ENCODE results near the gene SGCG.

SGCG gene

GRCh38 chr13:23330356-23330755 lies 149.6 kb downstream of the SGCG start:
- DNase-seq (ENCODE audit: low read depth), result no peak

DNA sequence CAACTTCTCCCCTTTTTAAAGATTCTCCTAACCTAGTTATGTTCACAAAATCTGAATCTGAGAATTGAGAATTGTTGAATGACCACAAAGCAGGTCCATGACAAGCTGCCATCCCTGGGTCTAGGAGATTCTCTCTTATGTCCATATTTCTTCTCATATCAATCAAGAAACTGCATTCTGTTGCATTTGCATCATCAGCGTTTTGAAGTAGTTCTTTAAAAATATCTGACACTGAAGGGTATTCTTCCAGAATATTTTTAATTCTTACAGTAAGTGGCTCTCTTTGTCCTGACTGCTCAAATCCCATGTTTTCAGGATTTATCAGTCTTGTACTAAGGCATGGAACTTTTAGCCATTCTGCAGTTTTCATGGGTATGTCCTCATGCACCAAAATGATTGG lies 158.4 kb downstream of the SGCG start:
- DNase-seq (ENCODE audit: low read depth), result no peak

DNA sequence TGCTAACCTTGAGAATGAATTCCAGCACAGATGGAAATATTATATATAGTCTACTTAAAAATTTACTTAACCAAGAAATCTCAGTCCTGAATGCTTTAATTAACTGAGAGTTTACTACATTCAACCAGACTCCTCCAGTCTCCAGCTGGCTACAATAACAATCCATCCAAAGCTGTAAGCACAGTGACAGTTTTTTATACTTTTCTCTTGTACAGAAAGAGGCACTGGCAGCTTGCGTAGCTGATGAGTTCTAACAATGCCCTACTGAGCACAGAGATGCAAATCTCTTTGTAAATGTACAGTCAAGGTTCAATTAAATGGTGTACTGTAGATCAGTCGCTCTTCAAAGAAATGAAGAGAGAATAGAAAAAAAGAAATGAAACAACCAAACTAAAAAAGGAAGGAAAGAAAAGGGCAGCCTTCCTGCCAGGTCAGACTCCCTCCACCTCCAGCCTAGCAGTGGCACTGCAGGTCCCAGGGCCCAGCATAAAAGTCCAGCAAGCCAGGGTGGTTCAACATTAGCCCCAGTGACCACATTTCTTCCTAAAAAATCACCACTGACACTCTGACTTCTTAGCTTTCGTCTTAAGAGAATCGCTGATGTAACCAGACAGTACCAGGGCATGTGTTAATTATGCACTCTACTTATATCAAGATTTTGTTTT lies 164.3 kb downstream of the SGCG start:
- DNase-seq (ENCODE audit: low read depth), result no peak

GRCh38 chr13:23347601-23348000 lies 166.8 kb downstream of the SGCG start:
- DNase-seq (ENCODE audit: low read depth), result no peak

DNA sequence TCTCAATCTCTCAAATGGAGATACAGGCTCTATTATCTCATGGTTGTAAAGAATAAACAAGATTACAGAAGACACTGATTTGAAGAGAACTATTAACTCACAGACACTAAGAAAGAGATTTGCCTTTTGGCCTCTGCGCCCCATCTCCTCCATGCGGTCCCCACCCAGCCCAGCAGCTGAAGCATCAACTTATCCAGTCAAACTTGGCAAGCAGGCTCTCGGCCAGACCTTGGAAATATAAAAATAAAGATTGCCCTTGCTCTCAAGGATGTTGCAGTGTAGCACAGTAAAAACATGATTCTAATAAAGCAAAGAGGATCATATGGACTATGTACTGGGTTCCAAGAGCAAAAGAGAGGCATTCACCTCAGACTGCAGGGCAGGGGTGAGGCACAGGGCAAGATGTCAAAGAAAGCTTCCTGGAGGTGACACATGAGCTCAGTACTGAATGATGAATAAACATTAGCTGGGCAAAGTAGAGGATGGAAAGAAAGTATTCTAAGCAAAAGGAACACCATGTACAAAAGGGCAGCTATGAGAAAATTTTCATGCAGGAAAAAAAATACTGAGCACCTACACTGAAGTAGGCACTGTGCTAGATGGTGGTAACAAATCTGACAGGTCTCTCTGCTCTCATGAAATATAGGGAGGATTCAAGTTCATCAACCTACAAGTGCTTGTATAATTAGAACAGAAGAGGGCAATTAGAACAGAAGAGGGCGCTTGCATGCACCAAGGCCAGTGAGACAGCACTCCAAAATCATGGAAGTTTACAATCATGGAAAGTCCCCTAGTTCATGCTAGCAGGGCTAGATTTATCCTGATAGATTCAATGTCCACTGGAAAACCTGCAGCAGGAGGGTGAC lies 167.7 kb downstream of the SGCG start:
- DNase-seq (ENCODE audit: low read depth), result no peak

GRCh38 chr13:23349161-23349897 lies 168.6 kb downstream of the SGCG start:
- no peak for DNase-seq (ENCODE audit: low read depth)

- DNase-seq (ENCODE audit: low read depth), result no peak
Observed at GRCh38 chr13:23350009-23350408, 169.2 kb downstream of the SGCG start.

DNA sequence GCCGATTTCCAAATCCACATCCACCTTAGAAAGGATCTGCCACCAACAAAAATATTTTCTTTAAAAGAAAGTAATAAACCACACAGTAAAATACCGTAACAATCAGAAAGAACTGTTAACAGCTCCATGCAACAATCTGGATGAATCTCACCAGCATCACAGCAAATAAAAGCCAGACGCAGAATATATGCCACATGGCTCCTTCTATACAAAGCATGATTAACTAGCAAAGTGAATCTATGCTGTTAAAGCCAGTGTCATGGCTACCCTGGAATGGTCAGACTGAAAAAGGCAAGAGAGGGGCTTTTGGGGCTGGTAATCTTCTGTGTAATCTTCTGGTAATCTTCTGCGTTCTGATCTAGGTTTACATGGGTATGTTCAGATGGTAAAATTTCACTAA lies 171.4 kb downstream of the SGCG start:
- no peak for DNase-seq (ENCODE audit: low read depth)

DNA sequence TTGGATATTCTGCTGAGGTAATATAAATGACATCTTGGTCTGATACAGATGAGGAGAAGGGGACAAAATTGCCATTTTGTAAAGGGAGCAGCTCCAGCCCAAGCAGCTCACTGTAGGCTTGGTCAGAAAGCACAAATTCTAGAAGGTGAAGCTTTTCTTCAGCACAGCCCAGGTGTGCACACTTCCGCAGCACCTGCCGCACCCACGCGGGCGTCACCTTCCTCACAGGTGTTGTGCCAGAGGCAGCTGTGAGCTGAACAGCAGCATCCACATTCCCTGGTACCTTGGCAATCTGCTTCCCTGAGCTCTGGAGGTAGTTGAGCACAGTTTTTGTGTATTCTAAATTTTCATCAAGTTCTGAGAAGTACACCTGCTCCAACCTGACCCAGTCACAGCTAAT lies 173.7 kb downstream of the SGCG start:
- DNase-seq (ENCODE audit: low read depth), result no peak

GRCh38 chr13:23356368-23356767 lies 175.6 kb downstream of the SGCG start:
- DNase-seq (ENCODE audit: low read depth), result no peak

- DNase-seq (ENCODE audit: low read depth), result no peak
Observed at GRCh38 chr13:23357349-23357748, 176.6 kb downstream of the SGCG start.

- no peak for DNase-seq (ENCODE audit: low read depth)
Observed at GRCh38 chr13:23359882-23360281, 179.1 kb downstream of the SGCG start.

DNA sequence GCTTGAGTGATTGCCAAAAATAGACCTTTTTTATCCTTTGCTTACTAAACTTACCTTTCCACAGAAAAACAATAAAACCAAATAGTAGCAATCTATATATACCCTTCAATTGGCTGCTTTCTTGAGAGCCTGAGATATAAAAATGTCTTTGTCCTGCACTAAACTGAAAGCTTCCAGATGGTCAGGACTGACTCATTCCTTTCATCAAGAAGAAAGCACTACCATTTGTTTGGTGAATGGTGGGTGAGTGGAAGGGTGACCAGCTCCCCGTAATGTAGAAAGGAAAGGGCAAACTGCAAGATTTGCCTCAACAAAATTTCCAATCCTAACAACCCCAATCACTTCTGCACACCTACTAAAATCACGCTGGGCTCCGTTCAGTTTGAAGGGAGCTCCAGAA lies 184.9 kb downstream of the SGCG start:
- DNase-seq (ENCODE audit: low read depth), result no peak

DNA sequence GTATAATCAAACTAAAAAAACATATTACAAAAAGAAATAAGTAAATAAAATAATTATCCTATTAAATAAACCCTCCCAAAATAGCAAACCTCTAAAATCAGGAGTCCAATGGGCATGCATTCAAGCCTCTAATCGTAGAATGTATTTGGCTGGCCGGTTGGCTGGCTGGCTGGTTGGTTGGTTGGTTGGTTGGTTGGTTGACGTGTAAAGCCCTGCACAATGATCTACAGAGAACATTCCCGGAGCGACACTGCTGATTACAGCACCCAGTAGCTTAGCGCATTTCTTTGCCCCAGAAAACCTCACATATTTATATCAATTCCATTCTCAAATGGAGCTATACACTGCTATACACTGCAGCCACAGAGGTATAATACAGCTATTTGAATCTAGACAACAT lies 187.1 kb downstream of the SGCG start:
- no peak for DNase-seq (ENCODE audit: low read depth)

DNA sequence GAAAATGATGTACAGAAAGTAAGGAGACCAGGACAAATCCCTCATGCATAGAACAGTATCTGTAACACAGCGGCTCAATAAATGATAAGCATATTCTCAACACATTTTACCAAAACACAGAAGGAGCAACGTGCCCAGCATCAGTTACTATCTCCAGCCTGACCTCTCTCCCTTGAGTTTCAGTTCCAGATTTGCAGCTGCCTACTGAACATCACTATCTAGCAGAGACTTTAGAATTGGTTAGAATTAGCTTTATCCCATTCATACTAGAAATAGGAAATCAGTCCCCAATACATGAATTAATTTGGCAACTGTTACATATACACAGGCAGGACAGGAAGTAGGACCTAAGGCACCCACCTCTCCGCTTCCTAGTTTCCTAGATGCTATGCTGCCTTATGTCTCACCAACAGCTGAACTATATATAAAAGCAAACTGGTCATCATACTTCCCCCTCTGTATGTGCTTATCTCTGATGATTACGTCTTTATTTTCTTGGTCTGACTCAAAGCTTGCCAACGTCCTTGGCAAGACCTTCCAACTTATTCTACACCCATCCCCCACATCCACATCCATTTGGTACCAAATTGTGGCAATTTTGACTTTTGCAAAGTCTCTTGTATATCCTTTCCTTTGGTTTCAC lies 191.6 kb downstream of the SGCG start:
- no peak for DNase-seq (ENCODE audit: low read depth)
